A375 (cell line): ENCODE results near the gene BCAP29. TPM values are rescaled to one million over a fixed set of nuclear protein-coding genes. Genes with fewer than 3 reads are reported as not detected.

ENCODE experiments used
- small RNA-seq: library from RNA; depleted of rRNA; stranded (forward); fragments of <200 nt; gene quantifications from one replicate; pipeline ENCODE3, GENCODE V24; 2014
- total RNA-seq: library from RNA; depleted of rRNA; stranded (reverse); fragments of >200 nt; shearing (Covaris generic); gene quantifications from 2 replicates; pipeline ENCODE4 v1.2.3, GENCODE V29; 2014; rRNA removed

Gene BCAP29, protein sequence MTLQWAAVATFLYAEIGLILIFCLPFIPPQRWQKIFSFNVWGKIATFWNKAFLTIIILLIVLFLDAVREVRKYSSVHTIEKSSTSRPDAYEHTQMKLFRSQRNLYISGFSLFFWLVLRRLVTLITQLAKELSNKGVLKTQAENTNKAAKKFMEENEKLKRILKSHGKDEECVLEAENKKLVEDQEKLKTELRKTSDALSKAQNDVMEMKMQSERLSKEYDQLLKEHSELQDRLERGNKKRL
- total RNA-seq: 31.3 and 44.5 TPM in 2 replicates

DNA sequence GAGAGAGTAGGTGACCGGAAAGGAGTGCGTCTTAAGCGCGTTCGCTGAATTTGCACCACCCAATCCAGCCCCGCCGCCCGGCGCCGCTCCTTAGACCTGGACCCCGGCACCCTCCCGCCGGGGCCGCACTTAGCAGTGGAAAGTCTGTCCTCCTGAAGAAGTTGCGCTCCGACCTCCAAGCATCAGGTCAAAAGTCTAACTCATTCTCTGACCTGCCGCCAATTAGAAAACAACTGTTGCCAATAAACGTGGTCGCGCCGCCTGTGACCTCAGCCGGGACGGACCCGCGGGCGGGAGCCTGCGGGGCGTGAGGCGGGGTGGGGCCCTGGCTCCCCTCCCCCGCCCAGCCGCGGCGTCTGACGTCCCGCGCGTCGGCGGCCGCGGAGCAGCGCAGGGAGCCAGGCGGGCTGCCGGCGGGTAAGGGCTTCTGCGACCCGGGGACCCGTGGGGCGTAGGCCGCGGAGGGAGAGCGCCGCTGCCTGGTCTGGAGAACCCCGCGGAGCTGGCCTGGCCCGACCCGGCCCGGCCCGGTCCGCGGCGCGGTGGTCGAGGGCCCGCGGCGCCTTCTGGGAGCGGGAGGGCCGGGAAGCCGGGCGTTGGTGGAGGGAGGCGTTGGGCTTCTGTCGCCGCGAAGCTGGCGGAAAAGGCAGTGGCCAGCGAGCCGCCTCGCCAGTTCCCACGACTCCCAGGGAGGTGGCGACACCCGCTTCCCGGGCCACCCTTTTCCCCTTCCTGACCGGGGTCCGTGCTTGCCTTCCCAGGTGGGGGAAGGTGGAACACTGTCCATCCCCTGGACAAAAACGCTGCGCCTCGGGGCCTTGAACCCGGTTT, at the start of gene BCAP29:
Gene BCAP29, plus strand, starts transcription at position 362 of the 831 bp plus-strand sequence. CDS start 527 bp downstream, outside the sequence.

DNA sequence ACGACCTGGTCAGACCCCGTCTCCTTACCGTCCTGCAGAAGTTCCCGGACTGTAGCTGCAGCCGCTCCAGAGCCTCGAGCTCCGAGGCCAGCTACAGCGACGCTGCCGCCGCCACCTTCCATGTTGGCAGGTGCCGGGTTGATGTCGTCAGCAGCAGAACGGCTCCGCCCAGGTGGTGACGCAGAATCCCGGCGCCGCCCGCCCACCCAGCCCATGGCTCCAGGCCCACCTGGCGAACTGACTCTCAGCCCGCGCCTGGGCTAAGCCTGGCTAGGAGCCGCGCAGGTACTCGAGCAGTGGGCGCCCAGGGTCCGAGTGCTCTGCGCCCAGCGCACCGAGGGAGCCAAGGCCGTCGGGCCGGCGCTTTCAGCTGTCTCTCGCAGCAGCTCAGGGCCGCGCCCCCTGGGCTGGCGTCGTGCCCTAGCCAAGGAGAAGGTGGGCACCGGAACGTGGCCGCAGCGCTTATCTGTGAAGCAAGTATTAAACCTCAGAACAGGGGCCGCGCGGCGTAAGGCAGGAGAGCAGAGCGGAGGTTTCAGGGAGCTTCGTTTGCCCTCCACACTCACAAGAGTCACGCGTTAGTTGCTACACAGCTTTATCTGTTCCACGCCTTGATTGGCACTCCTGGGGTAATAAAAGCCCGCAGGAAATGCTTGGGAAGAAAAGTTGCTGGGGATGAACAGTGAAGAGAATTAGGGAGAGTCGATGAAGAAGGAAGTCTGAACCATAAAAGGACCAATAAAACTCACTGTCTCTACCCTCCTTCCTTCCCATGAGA, 16.1 kb upstream of the BCAP29 start, which contains the start of the genes COG5 and DUS4L:
Gene COG5, minus strand, starts transcription at position 146 of the 778 bp plus-strand sequence. Its CDS starts 24 bp downstream, at position 122.
Gene DUS4L, plus strand, starts transcription at position 197 of the 778 bp plus-strand sequence. CDS start 3,100 bp downstream, outside the sequence.

DNA sequence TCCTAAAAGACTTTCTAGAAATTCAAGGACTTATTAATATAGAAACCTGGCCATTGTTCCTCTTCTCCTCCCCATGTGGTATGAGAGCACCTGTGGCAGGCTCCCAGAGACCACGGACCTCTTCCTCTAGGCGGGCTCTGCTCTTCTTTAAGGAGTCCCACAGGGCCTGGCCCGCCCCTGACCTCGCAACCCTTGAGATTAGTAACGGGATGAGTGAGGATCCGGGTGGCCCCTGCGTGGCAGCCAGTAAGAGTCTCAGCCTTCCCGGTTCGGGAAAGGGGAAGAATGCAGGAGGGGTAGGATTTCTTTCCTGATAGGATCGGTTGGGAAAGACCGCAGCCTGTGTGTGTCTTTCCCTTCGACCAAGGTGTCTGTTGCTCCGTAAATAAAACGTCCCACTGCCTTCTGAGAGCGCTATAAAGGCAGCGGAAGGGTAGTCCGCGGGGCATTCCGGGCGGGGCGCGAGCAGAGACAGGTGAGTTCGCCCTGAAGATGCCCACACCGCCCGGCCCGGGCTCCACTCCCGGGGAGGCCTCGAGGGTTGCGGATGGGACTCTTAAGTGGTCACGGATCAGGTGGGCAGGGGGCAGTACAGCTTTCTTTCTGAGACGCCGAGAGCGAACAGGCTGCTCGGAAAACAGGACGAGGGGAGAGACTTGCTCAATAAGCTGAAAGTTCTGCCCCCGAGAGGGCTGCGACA, 80.5 kb downstream of the BCAP29 start, which contains the start of gene SLC26A4:
Gene SLC26A4, plus strand, starts transcription at position 448 of the 700 bp plus-strand sequence. CDS start 814 bp downstream, outside the sequence.

Small RNAs within 50 kb of the gene (small RNA-seq; reads per million reads assigned to genes)
- gene BANF1P5: not detected
- gene RF01233: not detected

Other genes with a start within 250 kb of the BCAP29 start
- not detected in 2 replicates for gene GPR22, start 110.2 kb upstream of the BCAP29 start, total RNA-seq
- gene COG5, start 16.3 kb upstream of the BCAP29 start, total RNA-seq: 50.5 and 58.1 TPM in 2 replicates
- gene DUS4L, start 16.3 kb upstream of the BCAP29 start, total RNA-seq: 10.3 and 17.0 TPM in 2 replicates
- gene SLC26A4, start 80.6 kb downstream of the BCAP29 start, total RNA-seq: 0.23 and 0.32 TPM in 2 replicates
- gene CBLL1, start 163.9 kb downstream of the BCAP29 start, total RNA-seq: 22.6 and 27.9 TPM in 2 replicates
- gene SLC26A3, start 223.0 kb downstream of the BCAP29 start, total RNA-seq: not detected in 2 replicates